ENCODE data around the gene GFRA4. TPM values are rescaled to one million over a fixed set of nuclear protein-coding genes. Genes with fewer than 3 reads are reported as not detected.

The GFRA4 gene
- total RNA-seq, 6 donors from 2014 or later: not detected

GRCh38 chr20:3667434-3668037 lies 4.3 kb upstream of the GFRA4 start:
- WGBS, 2 donors: 79 to 91% methylated on average over 3 to 8 of the region's 8 CpGs
- Histone ChIP-seq H3K27me3 (peaks cover 0 to 9% (median 4%) of the 10 kb centered on the region in 4 donors), H3K27ac (no peak overlapping the region), H3K4me1 (peaks cover 2 to 8% (median 3%) of the 10 kb centered on the region in 4 donors), H3K4me3 (no peak overlapping the region), H3K36me3 (no peaks in the 10 kb centered on the region), H3K9me3 (no peaks in the 10 kb centered on the region)
- DNase-seq (no peak), ATAC-seq (ENCODE audit: low FRiP score in 2 of 2) (no peak)
- TF ChIP-seq CTCF (IDR thresholded peaks at IDR 0.05) (no peak), POLR2AphosphoS5 (IDR thresholded peaks at IDR 0.05) (no peak), POLR2A (IDR thresholded peaks at IDR 0.05) (no peak)

GRCh38 chr20:3663858-3664257 lies 659 bp upstream of the GFRA4 start:
- Histone ChIP-seq H3K27ac (no peak overlapping the region), H3K36me3 (no peaks in the 10 kb centered on the region), H3K4me1 (peaks cover 0 to 14% (median 5%) of the 10 kb centered on the region in 4 donors), H3K4me3 (no peak overlapping the region), H3K27me3 (peaks cover 0 to 26% (median 15%) of the 10 kb centered on the region in 4 donors), H3K9me3 (no peaks in the 10 kb centered on the region)
- ATAC-seq (ENCODE audit: low FRiP score in 2 of 2) (no peak), DNase-seq (no peak)
- TF ChIP-seq POLR2AphosphoS5 (IDR thresholded peaks at IDR 0.05) (no peak), POLR2A (IDR thresholded peaks at IDR 0.05) (no peak), EP300 (IDR thresholded peaks at IDR 0.05) (no peak)
- WGBS, 2 donors: 69 to 76% methylated on average over 2 of the region's 2 CpGs

GRCh38 chr20:3661814-3662665 lies 1.2 kb downstream of the GFRA4 start:
- DNase-seq (no peak), ATAC-seq (ENCODE audit: low FRiP score in 2 of 2) (no peak)
- H3K4me1 ChIP-seq: peaks cover 0 to 14% (median 5%) of the 10 kb centered on the region in 4 donors
- 65 to 68% methylated on average over 6 to 12 of the region's 12 CpGs for WGBS, 2 donors
- H3K9me3 ChIP-seq: no peaks in the 10 kb centered on the region
- H3K36me3 ChIP-seq: no peaks in the 10 kb centered on the region
- H3K27me3 ChIP-seq: peaks cover 0 to 26% (median 15%) of the 10 kb centered on the region in 4 donors
- no peak overlapping the region for H3K27ac ChIP-seq
- H3K4me3 ChIP-seq: no peak overlapping the region
- no peak for TF ChIP-seq CTCF (IDR thresholded peaks at IDR 0.05)
- TF ChIP-seq POLR2A (IDR thresholded peaks at IDR 0.05): no peak
- TF ChIP-seq EP300 (IDR thresholded peaks at IDR 0.05): no peak
- TF ChIP-seq POLR2AphosphoS5 (IDR thresholded peaks at IDR 0.05): no peak

GRCh38 chr20:3661060-3661813 lies 2.0 kb downstream of the GFRA4 start:
- ATAC-seq (ENCODE audit: low FRiP score in 2 of 2): no peak
- Histone ChIP-seq H3K27me3 (peaks cover 0 to 26% (median 15%) of the 10 kb centered on the region in 4 donors), H3K4me1 (peaks cover 0 to 14% (median 5%) of the 10 kb centered on the region in 4 donors), H3K36me3 (no peaks in the 10 kb centered on the region), H3K4me3 (no peak overlapping the region), H3K9me3 (no peaks in the 10 kb centered on the region), H3K27ac (no peak overlapping the region)
- 30 to 77% methylated on average over 3 to 19 of the region's 60 CpGs for WGBS, 2 donors
- TF ChIP-seq POLR2AphosphoS5 (IDR thresholded peaks at IDR 0.05) (no peak), POLR2A (IDR thresholded peaks at IDR 0.05) (no peak), CTCF (IDR thresholded peaks at IDR 0.05) (no peak), EP300 (IDR thresholded peaks at IDR 0.05) (no peak)
- DNase-seq: no peak

All from upper lobe of left lung (tissue), 6 donors.